GM12878 (cell line): ENCODE measurements around the gene PIK3R5.

Experiments
- ATF7 ChIP-seq: fragments of 450-650 bp; IDR thresholded peaks from 2 replicates; pipeline ENCODE4 v1.6.1; 2016; ENCODE audit warnings: low read depth, mild to moderate bottlenecking
- CTCF ChIP-seq, 3 experiments: IDR thresholded peaks in 2 of 3; conservative IDR thresholded peaks in 1 of 3; 2 replicates each; pipeline ENCODE4 v1.5.1; 2011; ENCODE audit warnings: low read depth in 3 of 3, low read length in 3 of 3, mild to moderate bottlenecking in 3 of 3, control low read depth in 2 of 3, moderate library complexity in 2 of 3, inconsistent platforms in 1 of 3, mixed read lengths in 1 of 3; ENCODE audit not compliant: control insufficient read depth in 2 of 3, insufficient read depth in 1 of 3; ENCODE audit errors: extremely low read depth in 1 of 3
- EP300 ChIP-seq, 2 experiments: fragments of 150-350 bp in 1 of 2; IDR thresholded peaks; 2 replicates each; pipeline ENCODE4 v1.6.1; 2011 to 2012; ENCODE audit warnings: low read depth in 2 of 2, low read length in 2 of 2, borderline replicate concordance in 1 of 2, improper control_type of control experiment in 1 of 2, inconsistent platforms in 1 of 2; ENCODE audit not compliant: control insufficient read depth in 1 of 2
- SRF ChIP-seq, 2 experiments: IDR thresholded peaks; 2 replicates each; pipeline ENCODE4 v1.6.1; 2011; ENCODE audit warnings: low read depth in 2 of 2, low read length in 2 of 2, mild to moderate bottlenecking in 1 of 2, moderate library complexity in 1 of 2

DNA sequence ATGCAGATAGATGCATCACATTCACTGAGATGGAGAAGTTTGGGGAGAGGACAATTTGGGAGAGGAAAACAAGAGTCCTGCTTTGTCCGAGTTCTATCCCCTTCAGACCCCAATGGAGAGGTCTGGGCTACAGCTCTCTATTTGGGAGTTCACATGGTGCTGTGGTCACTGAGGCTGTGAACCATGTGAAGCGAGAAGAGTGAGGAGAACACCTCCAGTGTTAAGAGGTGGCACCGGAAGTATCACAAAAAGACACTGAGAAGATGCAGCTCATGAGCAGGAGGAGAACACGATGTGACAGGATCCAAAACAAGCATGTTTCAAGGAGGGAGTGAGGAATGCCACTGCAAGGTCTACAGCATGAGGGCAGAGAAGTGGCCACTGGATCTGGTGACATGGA, 39.7 kb downstream of the PIK3R5 start:
- TF ChIP-seq CTCF (IDR thresholded peaks at IDR 0.05 in 2 of 3, conservative IDR thresholded peaks at IDR 0.05 in 1 of 3; ENCODE audit: control insufficient read depth in 2 of 3, extremely low read depth in 1 of 3, insufficient read depth in 1 of 3, low read depth in 3 of 3, low read length in 3 of 3) (no peak), EP300 (IDR thresholded peaks at IDR 0.05; ENCODE audit: borderline replicate concordance in 1 of 2, control insufficient read depth in 1 of 2, low read depth in 2 of 2, low read length in 2 of 2) (no peak), ATF7 (no peak), SRF (IDR thresholded peaks at IDR 0.05; ENCODE audit: low read depth in 2 of 2, low read length in 2 of 2) (no peak)
